ENCODE results near the gene LYRM9.

Gene LYRM9

GRCh38 chr17:27873211-27873610 lies 20.0 kb downstream of the LYRM9 start:
- H3K27me3 ChIP-seq (ENCODE audit: insufficient read depth, poor library complexity, severe bottlenecking) = no peaks in the 10 kb centered on the region
- H3K27ac ChIP-seq (ENCODE audit: poor library complexity, severe bottlenecking) = no peak overlapping the region
- ATAC-seq (ENCODE audit: low read depth) (no peak), DNase-seq (ENCODE audit: low spot score) (no peak)
- H3K9me3 ChIP-seq (ENCODE audit: severe bottlenecking) = no peaks in the 10 kb centered on the region
- H3K4me3 ChIP-seq (ENCODE audit: severe bottlenecking) = no peak overlapping the region
- H3K36me3 ChIP-seq (ENCODE audit: low read depth) = no peaks in the 10 kb centered on the region
- TF ChIP-seq CTCF (IDR thresholded peaks at IDR 0.05; ENCODE audit: poor library complexity, severe bottlenecking) = no peak
- no peaks in the 10 kb centered on the region for H3K4me1 ChIP-seq (ENCODE audit: insufficient read depth, poor library complexity, severe bottlenecking)

DNA sequence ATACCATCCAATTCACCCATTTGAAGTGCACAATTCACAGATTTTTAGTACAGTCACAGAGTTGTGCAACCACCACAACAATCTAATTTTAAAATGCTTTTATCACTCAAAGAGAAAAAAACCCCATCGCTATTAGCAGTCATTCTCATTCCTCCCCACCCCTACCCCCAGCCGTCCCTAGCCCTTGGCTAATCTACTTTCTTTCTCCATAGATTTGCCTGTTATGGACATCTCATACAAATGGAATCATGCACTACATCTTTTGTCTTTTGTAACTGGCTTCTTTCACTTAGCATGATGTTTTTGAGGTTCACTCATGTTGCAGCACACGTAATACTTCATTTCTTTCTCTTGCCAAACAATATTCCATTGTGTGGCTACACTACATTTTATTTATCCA lies 20.4 kb downstream of the LYRM9 start:
- Histone ChIP-seq H3K27ac (ENCODE audit: poor library complexity, severe bottlenecking) (no peak overlapping the region), H3K9me3 (ENCODE audit: severe bottlenecking) (no peaks in the 10 kb centered on the region), H3K4me1 (ENCODE audit: insufficient read depth, poor library complexity, severe bottlenecking) (no peaks in the 10 kb centered on the region), H3K4me3 (ENCODE audit: severe bottlenecking) (no peak overlapping the region), H3K27me3 (ENCODE audit: insufficient read depth, poor library complexity, severe bottlenecking) (no peaks in the 10 kb centered on the region), H3K36me3 (ENCODE audit: low read depth) (no peaks in the 10 kb centered on the region)
- no peak for TF ChIP-seq CTCF (IDR thresholded peaks at IDR 0.05; ENCODE audit: poor library complexity, severe bottlenecking)
- ATAC-seq (ENCODE audit: low read depth) (no peak), DNase-seq (ENCODE audit: low spot score) (no peak)

- DNase-seq (ENCODE audit: low spot score) (no peak), ATAC-seq (ENCODE audit: low read depth) (no peak)
- Histone ChIP-seq H3K4me1 (ENCODE audit: insufficient read depth, poor library complexity, severe bottlenecking) (no peaks in the 10 kb centered on the region), H3K4me3 (ENCODE audit: severe bottlenecking) (no peak overlapping the region), H3K27me3 (ENCODE audit: insufficient read depth, poor library complexity, severe bottlenecking) (no peaks in the 10 kb centered on the region), H3K36me3 (ENCODE audit: low read depth) (no peaks in the 10 kb centered on the region), H3K27ac (ENCODE audit: poor library complexity, severe bottlenecking) (no peak overlapping the region), H3K9me3 (ENCODE audit: severe bottlenecking) (no peaks in the 10 kb centered on the region)
- TF ChIP-seq CTCF (IDR thresholded peaks at IDR 0.05; ENCODE audit: poor library complexity, severe bottlenecking) = no peak
These were observed 21.8 kb downstream of the LYRM9 start for GRCh38 chr17:27871407-27871806.

DNA sequence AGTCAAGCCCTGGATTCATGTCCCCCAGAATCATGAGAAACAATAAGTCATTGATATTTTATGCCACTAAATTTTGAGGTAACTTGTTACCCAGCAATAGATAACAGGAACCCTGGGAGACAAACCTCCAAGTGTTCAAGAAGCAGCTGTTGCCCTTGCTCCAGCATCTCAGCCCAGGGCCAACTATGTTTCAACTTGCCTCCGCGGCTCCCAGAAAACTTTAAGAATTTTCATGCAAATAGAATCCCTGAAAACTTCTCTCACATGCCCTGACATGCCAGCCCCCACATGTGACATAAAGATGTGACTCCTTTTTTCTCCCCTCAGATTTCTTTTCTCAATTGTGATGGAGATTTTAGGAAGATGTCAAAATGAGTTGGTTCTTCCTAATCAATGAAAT lies 22.8 kb downstream of the LYRM9 start:
- Histone ChIP-seq H3K36me3 (ENCODE audit: low read depth) (no peaks in the 10 kb centered on the region), H3K27me3 (ENCODE audit: insufficient read depth, poor library complexity, severe bottlenecking) (no peaks in the 10 kb centered on the region), H3K4me1 (ENCODE audit: insufficient read depth, poor library complexity, severe bottlenecking) (no peaks in the 10 kb centered on the region), H3K4me3 (ENCODE audit: severe bottlenecking) (no peak overlapping the region), H3K27ac (ENCODE audit: poor library complexity, severe bottlenecking) (no peak overlapping the region), H3K9me3 (ENCODE audit: severe bottlenecking) (no peaks in the 10 kb centered on the region)
- TF ChIP-seq CTCF (IDR thresholded peaks at IDR 0.05; ENCODE audit: poor library complexity, severe bottlenecking) = no peak
- ATAC-seq (ENCODE audit: low read depth) = no peak
- DNase-seq (ENCODE audit: low spot score) = no peak

- TF ChIP-seq CTCF (IDR thresholded peaks at IDR 0.05; ENCODE audit: poor library complexity, severe bottlenecking) = no peak
These were observed 24.6 kb downstream of the LYRM9 start for GRCh38 chr17:27868565-27868964.

More at GRCh38 chr17:27868565-27868964, 24.6 kb downstream of the LYRM9 start:
- no peaks in the 10 kb centered on the region for H3K27me3 ChIP-seq (ENCODE audit: insufficient read depth, poor library complexity, severe bottlenecking)
- DNase-seq (ENCODE audit: low spot score) (no peak), ATAC-seq (ENCODE audit: low read depth) (no peak)
- H3K36me3 ChIP-seq (ENCODE audit: low read depth) = no peaks in the 10 kb centered on the region
- no peak overlapping the region for H3K27ac ChIP-seq (ENCODE audit: poor library complexity, severe bottlenecking)
- no peak overlapping the region for H3K4me3 ChIP-seq (ENCODE audit: severe bottlenecking)
- H3K9me3 ChIP-seq (ENCODE audit: severe bottlenecking) = no peaks in the 10 kb centered on the region
- no peaks in the 10 kb centered on the region for H3K4me1 ChIP-seq (ENCODE audit: insufficient read depth, poor library complexity, severe bottlenecking)

Data from RWPE2 (cell line).